ENCODE measurements around the gene PDGFC. TPM values are rescaled to one million over a fixed set of nuclear protein-coding genes. Genes with fewer than 3 reads are reported as not detected.

PDGFC gene
- total and polyA plus RNA-seq, 4 experiments from 2014 or later = 0.29 TPM; not detected in 3

GRCh38 chr4:156811963-156812362 lies 159.6 kb downstream of the PDGFC start:
- no peak for DNase-seq
- Mint-ChIP-seq H3K27ac (no peak overlapping the region), H3K27me3 (no peaks in the 10 kb centered on the region), H3K4me1 (no peaks in the 10 kb centered on the region), H3K4me3 (no peak overlapping the region), H3K9me3 (peaks cover 0 to 9% (median 0%) of the 10 kb centered on the region in 8 donors), H3K36me3 (no peaks in the 10 kb centered on the region)
- no peaks in the 10 kb centered on the region for H3K4me1 ChIP-seq (ENCODE audit: insufficient read depth, low read length)
- POLR2A ChIA-PET (ENCODE audit: partially characterized antibody) = no interaction called here
- intact Hi-C loops (cut with micrococcal nuclease) = no loop called here
- CTCF ChIA-PET (ENCODE audit: partially characterized antibody) = no interaction called here
- H3K27me3 ChIP-seq (ENCODE audit: insufficient read depth, low read length) = no peaks in the 10 kb centered on the region
- H3K36me3 ChIP-seq (ENCODE audit: insufficient read depth, low read length) = no peaks in the 10 kb centered on the region
- no peak overlapping the region for H3K4me3 ChIP-seq (ENCODE audit: low read length in 2 of 2)
- no peaks in the 10 kb centered on the region for H3K9me3 ChIP-seq (ENCODE audit: control insufficient read depth in 1 of 2, low read length in 2 of 2)
- no peak overlapping the region for H3K27ac ChIP-seq (ENCODE audit: low read depth, low read length)

DNA sequence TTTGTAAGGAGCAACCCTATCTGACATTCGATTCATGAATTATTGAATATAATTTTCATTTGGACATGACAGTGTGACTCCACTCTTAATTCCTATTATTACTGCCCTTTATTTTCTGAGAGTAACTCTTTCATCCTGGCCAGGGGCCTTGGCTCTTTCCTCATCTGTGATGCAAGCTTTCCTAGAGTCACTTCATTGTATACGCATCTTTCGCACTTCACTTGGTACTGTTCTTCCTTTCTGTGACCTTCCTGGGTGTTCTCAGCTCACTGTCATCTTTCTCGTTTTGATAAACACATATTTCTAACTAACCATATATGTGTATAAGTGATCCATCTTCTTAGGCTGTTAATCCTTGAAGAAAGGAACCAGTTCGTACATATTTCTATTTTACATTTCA lies 160.3 kb downstream of the PDGFC start:
- Histone ChIP-seq H3K36me3 (ENCODE audit: insufficient read depth, low read length) (no peaks in the 10 kb centered on the region), H3K27me3 (ENCODE audit: insufficient read depth, low read length) (no peaks in the 10 kb centered on the region), H3K9me3 (ENCODE audit: control insufficient read depth in 1 of 2, low read length in 2 of 2) (no peaks in the 10 kb centered on the region), H3K27ac (ENCODE audit: low read depth, low read length) (no peak overlapping the region), H3K4me1 (ENCODE audit: insufficient read depth, low read length) (no peaks in the 10 kb centered on the region), H3K4me3 (ENCODE audit: low read length in 2 of 2) (no peak overlapping the region)
- POLR2A ChIA-PET (ENCODE audit: partially characterized antibody) = no interaction called here
- Mint-ChIP-seq H3K27ac (no peak overlapping the region), H3K36me3 (no peaks in the 10 kb centered on the region), H3K9me3 (peaks cover 0 to 9% (median 0%) of the 10 kb centered on the region in 8 donors), H3K4me1 (no peaks in the 10 kb centered on the region), H3K27me3 (no peaks in the 10 kb centered on the region), H3K4me3 (no peak overlapping the region)
- DNase-seq = no peak
- CTCF ChIA-PET (ENCODE audit: partially characterized antibody) = no interaction called here
- intact Hi-C loops (cut with micrococcal nuclease) = no loop called here

DNA sequence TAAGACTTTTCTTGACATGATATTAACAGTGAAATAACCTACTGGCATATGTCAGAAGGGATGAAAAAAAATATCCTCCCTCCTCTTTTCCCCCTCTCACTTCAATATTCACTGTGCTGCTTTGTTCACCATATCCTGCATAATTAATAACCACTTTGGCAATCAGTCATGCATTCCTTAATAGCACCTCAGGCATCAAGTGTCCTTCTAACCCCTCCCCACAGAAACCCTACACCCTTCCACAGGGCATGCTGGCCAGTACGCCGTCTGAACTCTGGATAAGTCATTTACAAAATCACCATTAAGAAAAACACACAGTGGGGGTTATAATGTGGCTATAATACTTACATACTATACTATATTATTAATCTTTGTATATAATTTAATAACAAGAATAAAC lies 165.9 kb downstream of the PDGFC start:
- no peak overlapping the region for H3K27ac ChIP-seq (ENCODE audit: low read depth, low read length)
- no peaks in the 10 kb centered on the region for H3K9me3 ChIP-seq (ENCODE audit: control insufficient read depth in 1 of 2, low read length in 2 of 2)
- ChIA-PET CTCF (ENCODE audit: partially characterized antibody) (no interaction called here), POLR2A (ENCODE audit: partially characterized antibody) (no interaction called here)
- Mint-ChIP-seq H3K36me3 (no peaks in the 10 kb centered on the region), H3K9me3 (peaks cover 0 to 3% (median 0%) of the 10 kb centered on the region in 8 donors), H3K27ac (no peak overlapping the region), H3K4me1 (no peaks in the 10 kb centered on the region), H3K27me3 (no peaks in the 10 kb centered on the region), H3K4me3 (no peak overlapping the region)
- H3K4me1 ChIP-seq (ENCODE audit: insufficient read depth, low read length) = no peaks in the 10 kb centered on the region
- H3K27me3 ChIP-seq (ENCODE audit: insufficient read depth, low read length) = no peaks in the 10 kb centered on the region
- no peak for DNase-seq
- no peak overlapping the region for H3K4me3 ChIP-seq (ENCODE audit: low read length in 2 of 2)
- intact Hi-C loops (cut with micrococcal nuclease) = no loop called here
- H3K36me3 ChIP-seq (ENCODE audit: insufficient read depth, low read length) = no peaks in the 10 kb centered on the region

DNA sequence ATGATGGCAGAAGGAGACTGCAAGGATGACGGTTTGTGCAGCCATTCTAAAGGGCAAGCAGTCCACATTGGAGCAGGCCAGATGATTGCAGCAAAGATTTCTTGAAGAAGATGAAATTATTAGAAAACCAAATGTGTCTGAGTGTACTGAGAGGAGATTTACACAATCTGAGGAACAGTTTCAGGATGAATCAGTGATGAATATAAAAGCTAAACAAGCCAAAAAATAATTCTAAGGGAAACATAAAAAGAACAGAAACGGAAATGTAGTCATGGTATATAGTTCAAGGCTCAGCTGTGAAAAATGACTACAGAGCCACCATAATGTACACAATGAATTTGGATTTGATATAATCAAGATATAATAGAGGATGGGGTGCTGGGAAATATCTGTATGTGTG lies 168.5 kb downstream of the PDGFC start:
- Histone ChIP-seq H3K36me3 (ENCODE audit: insufficient read depth, low read length) (no peaks in the 10 kb centered on the region), H3K27me3 (ENCODE audit: insufficient read depth, low read length) (no peaks in the 10 kb centered on the region), H3K4me3 (ENCODE audit: low read length in 2 of 2) (no peak overlapping the region), H3K9me3 (ENCODE audit: control insufficient read depth in 1 of 2, low read length in 2 of 2) (no peaks in the 10 kb centered on the region), H3K27ac (ENCODE audit: low read depth, low read length) (no peak overlapping the region), H3K4me1 (ENCODE audit: insufficient read depth, low read length) (no peaks in the 10 kb centered on the region)
- no peak for DNase-seq
- Mint-ChIP-seq H3K27ac (no peak overlapping the region), H3K4me3 (no peak overlapping the region), H3K27me3 (no peaks in the 10 kb centered on the region), H3K4me1 (no peaks in the 10 kb centered on the region), H3K9me3 (peaks cover 0 to 3% (median 0%) of the 10 kb centered on the region in 8 donors), H3K36me3 (no peaks in the 10 kb centered on the region)
- CTCF ChIA-PET (ENCODE audit: partially characterized antibody) = no interaction called here
- POLR2A ChIA-PET (ENCODE audit: partially characterized antibody) = no interaction called here
- intact Hi-C loops (cut with micrococcal nuclease) = no loop called here

GRCh38 chr4:156800463-156800862 lies 171.1 kb downstream of the PDGFC start:
- Histone ChIP-seq H3K9me3 (ENCODE audit: control insufficient read depth in 1 of 2, low read length in 2 of 2) (no peaks in the 10 kb centered on the region), H3K27ac (ENCODE audit: low read depth, low read length) (no peak overlapping the region), H3K27me3 (ENCODE audit: insufficient read depth, low read length) (no peaks in the 10 kb centered on the region), H3K4me1 (ENCODE audit: insufficient read depth, low read length) (no peaks in the 10 kb centered on the region), H3K36me3 (ENCODE audit: insufficient read depth, low read length) (no peaks in the 10 kb centered on the region), H3K4me3 (ENCODE audit: low read length in 2 of 2) (no peak overlapping the region)
- DNase-seq = no peak
- H3K4me3 Mint-ChIP-seq = no peak overlapping the region
- intact Hi-C loops (cut with micrococcal nuclease) = no loop called here
- no peaks in the 10 kb centered on the region for H3K27me3 Mint-ChIP-seq
- H3K9me3 Mint-ChIP-seq = peaks cover 0 to 7% (median 0%) of the 10 kb centered on the region in 8 donors
- POLR2A ChIA-PET (ENCODE audit: partially characterized antibody) = no interaction called here
- no peaks in the 10 kb centered on the region for H3K36me3 Mint-ChIP-seq
- CTCF ChIA-PET (ENCODE audit: partially characterized antibody) = no interaction called here
- H3K4me1 Mint-ChIP-seq = no peaks in the 10 kb centered on the region
- no peak overlapping the region for H3K27ac Mint-ChIP-seq

GRCh38 chr4:156799121-156799589 lies 172.4 kb downstream of the PDGFC start:
- intact Hi-C loops (cut with micrococcal nuclease) = no loop called here
- POLR2A ChIA-PET (ENCODE audit: partially characterized antibody) = no interaction called here
- no peak overlapping the region for H3K4me3 ChIP-seq (ENCODE audit: low read length in 2 of 2)
- H3K4me1 ChIP-seq (ENCODE audit: insufficient read depth, low read length) = no peaks in the 10 kb centered on the region
- no peak for DNase-seq
- Mint-ChIP-seq H3K9me3 (peaks cover 0 to 8% (median 0%) of the 10 kb centered on the region in 8 donors), H3K27ac (no peak overlapping the region), H3K27me3 (no peaks in the 10 kb centered on the region), H3K4me1 (no peaks in the 10 kb centered on the region), H3K4me3 (no peak overlapping the region), H3K36me3 (no peaks in the 10 kb centered on the region)
- no peaks in the 10 kb centered on the region for H3K36me3 ChIP-seq (ENCODE audit: insufficient read depth, low read length)
- H3K27ac ChIP-seq (ENCODE audit: low read depth, low read length) = no peak overlapping the region
- H3K9me3 ChIP-seq (ENCODE audit: control insufficient read depth in 1 of 2, low read length in 2 of 2) = no peaks in the 10 kb centered on the region
- H3K27me3 ChIP-seq (ENCODE audit: insufficient read depth, low read length) = no peaks in the 10 kb centered on the region
- CTCF ChIA-PET (ENCODE audit: partially characterized antibody) = no interaction called here

- H3K4me3 Mint-ChIP-seq = no peak overlapping the region
- no peak for DNase-seq
- H3K27ac ChIP-seq (ENCODE audit: low read depth, low read length) = no peak overlapping the region
- H3K4me1 Mint-ChIP-seq = no peaks in the 10 kb centered on the region
- ChIA-PET CTCF (ENCODE audit: partially characterized antibody) (no interaction called here), POLR2A (ENCODE audit: partially characterized antibody) (no interaction called here)
- H3K4me1 ChIP-seq (ENCODE audit: insufficient read depth, low read length) = no peaks in the 10 kb centered on the region
- no peak overlapping the region for H3K4me3 ChIP-seq (ENCODE audit: low read length in 2 of 2)
- no peak overlapping the region for H3K27ac Mint-ChIP-seq
- no peaks in the 10 kb centered on the region for H3K36me3 ChIP-seq (ENCODE audit: insufficient read depth, low read length)
- H3K27me3 Mint-ChIP-seq = no peaks in the 10 kb centered on the region
- intact Hi-C loops (cut with micrococcal nuclease) = no loop called here
- no peaks in the 10 kb centered on the region for H3K27me3 ChIP-seq (ENCODE audit: insufficient read depth, low read length)
- H3K9me3 ChIP-seq (ENCODE audit: control insufficient read depth in 1 of 2, low read length in 2 of 2) = no peaks in the 10 kb centered on the region
- H3K36me3 Mint-ChIP-seq = no peaks in the 10 kb centered on the region
- peaks cover 0 to 8% (median 0%) of the 10 kb centered on the region in 8 donors for H3K9me3 Mint-ChIP-seq
Measured at GRCh38 chr4:156798438-156798837, 173.2 kb downstream of the PDGFC start.

DNA sequence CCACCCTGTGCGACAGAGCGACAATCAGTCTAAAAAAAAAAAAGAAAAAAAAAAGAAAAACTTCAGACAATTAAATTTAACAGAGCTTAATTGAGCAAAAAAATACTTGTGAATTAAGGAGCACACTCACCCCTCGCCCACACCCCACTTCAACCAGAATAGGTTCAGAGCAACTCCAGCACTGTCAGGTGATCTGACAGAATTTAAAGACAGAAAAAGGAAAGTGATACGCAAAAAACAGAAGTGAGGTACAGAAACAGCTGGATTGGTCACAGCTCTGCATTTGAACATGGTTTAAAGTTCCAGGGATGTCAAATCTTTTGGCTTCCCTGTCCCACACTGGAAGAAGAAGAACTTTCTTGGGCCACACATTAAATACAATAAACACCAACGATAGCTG lies 174.4 kb downstream of the PDGFC start:
- H3K27me3 ChIP-seq (ENCODE audit: insufficient read depth, low read length) = no peaks in the 10 kb centered on the region
- no peak overlapping the region for H3K27ac ChIP-seq (ENCODE audit: low read depth, low read length)
- DNase-seq = no peak
- H3K4me3 ChIP-seq (ENCODE audit: low read length in 2 of 2) = no peak overlapping the region
- no peaks in the 10 kb centered on the region for H3K4me1 ChIP-seq (ENCODE audit: insufficient read depth, low read length)
- POLR2A ChIA-PET (ENCODE audit: partially characterized antibody) = no interaction called here
- Mint-ChIP-seq H3K4me3 (no peak overlapping the region), H3K27me3 (no peaks in the 10 kb centered on the region), H3K27ac (no peak overlapping the region), H3K9me3 (peaks cover 0 to 8% (median 0%) of the 10 kb centered on the region in 8 donors), H3K36me3 (no peaks in the 10 kb centered on the region), H3K4me1 (no peaks in the 10 kb centered on the region)
- H3K36me3 ChIP-seq (ENCODE audit: insufficient read depth, low read length) = no peaks in the 10 kb centered on the region
- H3K9me3 ChIP-seq (ENCODE audit: control insufficient read depth in 1 of 2, low read length in 2 of 2) = no peaks in the 10 kb centered on the region
- intact Hi-C loops (cut with micrococcal nuclease) = no loop called here
- CTCF ChIA-PET (ENCODE audit: partially characterized antibody) = no interaction called here
